Right renal pelvis (tissue), 4 donors: Measurements from ENCODE around the gene RIMKLA. TPM values are rescaled to one million over a fixed set of nuclear protein-coding genes. Genes with fewer than 3 reads are reported as not detected.
A peak's percentile ranks its signal among the peaks of the same experiment; 100 is the strongest.

Source experiments
- DNase-seq, 4 donors: peaks; one replicate each; pipeline ENCODE4 v3.0.0-alpha.2; 2013; ENCODE audit warnings: low read depth in 4 of 4, low spot score in 3 of 4, missing footprints in 1 of 4
- polyA plus RNA-seq, 4 donors: library from polyadenylated mRNA; unstranded; fragments of 120-200 nt; gene quantifications; one replicate each; pipeline ENCODE4 v1.2.1, GENCODE V29; 2013; ENCODE audit not compliant: insufficient read length in 4 of 4

RIMKLA gene
- polyA plus RNA-seq, 4 donors, result 0.34 to 0.64 (median 0.42) TPM

GRCh38 chr1:42370876-42371549 is 9.6 kb upstream of the RIMKLA start:
- DNase-seq, result no peak

- DNase-seq, result no peak
Measured at GRCh38 chr1:42372796-42373195, 7.8 kb upstream of the RIMKLA start.

DNA sequence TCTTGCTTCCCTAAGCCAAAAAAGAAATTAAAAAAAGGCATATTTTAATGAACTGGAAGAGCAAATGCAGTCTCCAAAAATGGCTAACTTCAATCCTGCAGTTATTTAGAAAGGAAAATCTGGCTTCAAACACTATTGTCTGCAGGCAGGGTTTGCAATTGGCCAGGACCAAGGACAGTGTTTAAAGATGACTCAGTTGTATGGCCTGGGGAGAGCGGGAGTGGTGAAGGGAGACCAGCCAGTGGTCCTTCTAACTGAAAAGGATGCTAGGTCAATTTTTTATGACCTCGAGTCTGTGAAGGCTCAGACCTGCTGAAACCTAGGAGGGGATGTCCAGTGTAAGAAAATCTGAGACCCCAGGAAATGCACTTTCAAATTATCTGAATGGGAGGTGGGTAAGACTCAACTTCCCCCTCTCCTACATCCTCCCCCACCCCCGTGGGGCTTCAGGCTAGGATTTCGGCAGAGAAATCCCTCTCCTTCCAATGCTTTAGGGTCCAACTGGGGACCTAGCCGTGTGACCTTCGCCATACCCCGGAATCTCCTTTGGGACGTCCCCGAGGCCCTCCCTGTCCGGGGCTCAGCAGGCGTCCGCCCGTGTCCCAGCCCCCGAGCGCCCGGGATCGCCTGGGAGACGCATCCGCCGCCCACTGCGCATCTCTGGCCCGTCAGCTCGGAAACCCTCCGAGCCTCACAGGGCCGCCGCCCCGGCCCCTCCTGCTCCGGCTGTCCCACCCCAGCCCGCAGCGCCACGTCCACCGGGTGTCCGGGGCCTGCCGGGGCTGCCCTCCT is 602 bp upstream of the RIMKLA start:
- peak in 1 of 4 donors; percentile 2 for DNase-seq

GRCh38 chr1:42381280-42381673 is 685 bp downstream of the RIMKLA start:
- DNase-seq, result no peak

GRCh38 chr1:42385283-42385682 is 4.7 kb downstream of the RIMKLA start:
- DNase-seq, result no peak

DNA sequence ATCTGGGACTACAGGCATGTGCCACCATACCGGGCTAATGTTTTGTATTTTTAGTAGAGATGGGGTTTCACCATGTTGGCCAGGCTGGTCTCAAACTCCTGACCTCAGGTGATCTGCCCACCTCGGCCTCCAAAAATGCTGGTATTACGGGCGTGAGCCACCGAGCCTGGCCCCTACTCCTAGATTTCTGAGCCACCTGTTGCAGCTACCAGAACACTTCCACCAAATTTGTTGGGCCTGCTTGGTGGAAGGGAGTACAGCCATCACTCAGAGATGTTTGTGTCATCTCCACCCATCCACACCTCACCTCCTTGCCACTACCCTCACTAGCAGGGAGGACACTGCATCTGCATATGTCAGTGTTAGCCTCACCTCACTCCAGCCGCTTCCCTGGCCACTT is 5.5 kb downstream of the RIMKLA start:
- DNase-seq, result no peak

DNA sequence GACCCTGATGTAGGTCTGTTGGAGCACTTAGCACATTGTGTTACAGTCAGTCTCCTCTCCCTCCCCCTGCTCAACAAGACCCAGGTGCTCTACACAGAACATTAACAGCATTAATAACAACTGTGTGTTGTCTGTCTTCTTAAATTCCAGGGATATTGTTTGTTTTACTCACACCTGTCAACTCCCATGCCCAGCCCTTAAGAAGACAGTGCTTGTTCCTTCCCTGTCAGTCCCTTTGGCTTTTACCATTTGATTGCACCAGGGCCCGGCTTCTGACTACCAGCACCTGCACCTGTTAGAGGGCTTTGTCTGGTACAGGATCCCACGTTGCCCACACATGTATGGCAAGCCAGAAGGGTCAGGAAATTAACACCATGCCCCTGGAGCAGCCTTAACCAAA is 11.7 kb downstream of the RIMKLA start:
- DNase-seq, result no peak

DNA sequence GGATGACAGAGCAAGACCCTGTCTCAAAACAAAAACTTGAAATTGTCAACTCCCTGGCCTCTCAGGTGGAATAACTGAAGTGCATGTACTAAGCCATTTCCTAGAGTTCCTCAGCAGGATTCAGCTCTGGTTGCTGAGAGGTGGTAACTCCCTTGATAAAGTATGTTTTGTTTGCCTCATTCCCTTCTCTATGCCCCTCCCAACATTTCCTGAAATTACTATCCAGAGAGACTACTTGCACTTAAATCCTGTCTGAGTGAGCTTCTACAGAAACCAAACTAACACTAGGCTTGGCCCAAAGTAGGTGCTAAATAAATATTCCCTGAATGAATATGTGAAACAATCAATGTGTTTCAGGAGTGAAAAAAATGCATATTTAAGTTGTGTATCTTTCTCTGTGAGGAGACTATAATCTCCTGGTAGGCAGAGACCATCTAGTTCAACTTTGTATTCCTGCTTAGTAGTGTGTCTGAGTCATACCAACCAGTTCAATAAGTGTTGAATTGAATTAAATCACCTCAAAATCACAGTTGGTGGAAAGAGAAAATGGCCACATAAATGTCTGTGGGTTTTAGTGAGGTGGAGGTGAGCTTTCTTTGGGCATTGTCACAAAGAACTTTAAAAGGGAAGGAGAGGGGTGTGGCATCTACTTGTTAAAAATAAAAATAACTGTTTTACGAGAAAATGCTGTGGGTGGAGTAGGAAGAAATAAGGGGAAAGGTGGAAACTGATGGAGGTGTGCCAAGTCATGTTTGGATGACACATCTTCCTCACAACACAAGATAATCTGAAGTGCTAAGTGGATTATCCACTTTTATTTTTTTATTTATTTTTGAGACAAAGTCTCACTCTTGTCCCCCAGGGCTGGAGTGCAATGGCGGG is 12.6 kb downstream of the RIMKLA start:
- DNase-seq, result no peak

- DNase-seq, result no peak
Measured at GRCh38 chr1:42399315-42400100, 18.9 kb downstream of the RIMKLA start.

DNA sequence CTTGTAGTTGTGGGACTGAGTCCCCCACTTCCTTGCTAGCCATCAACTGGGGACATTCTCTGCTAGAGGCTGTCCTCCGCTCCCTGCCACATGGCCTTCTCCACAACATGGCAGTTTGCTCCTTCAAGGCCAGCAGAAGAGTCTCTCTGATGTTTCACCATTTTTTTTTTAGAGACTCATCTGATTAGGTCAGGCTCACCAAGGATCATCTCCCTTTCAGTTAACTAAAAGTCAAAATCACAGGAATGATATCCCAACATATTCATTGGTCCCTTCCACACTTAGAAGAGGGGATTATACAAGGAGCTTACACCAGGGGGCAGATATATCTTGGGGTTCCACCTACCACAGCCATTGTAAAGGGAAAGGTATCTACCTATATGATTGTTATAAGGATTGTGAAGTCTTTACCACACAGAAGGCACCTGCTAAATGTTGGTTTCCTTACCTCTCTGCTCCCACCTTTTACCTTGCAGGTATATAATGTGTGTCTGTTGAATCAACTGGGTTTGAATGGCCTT is 23.3 kb downstream of the RIMKLA start:
- no peak for DNase-seq

DNA sequence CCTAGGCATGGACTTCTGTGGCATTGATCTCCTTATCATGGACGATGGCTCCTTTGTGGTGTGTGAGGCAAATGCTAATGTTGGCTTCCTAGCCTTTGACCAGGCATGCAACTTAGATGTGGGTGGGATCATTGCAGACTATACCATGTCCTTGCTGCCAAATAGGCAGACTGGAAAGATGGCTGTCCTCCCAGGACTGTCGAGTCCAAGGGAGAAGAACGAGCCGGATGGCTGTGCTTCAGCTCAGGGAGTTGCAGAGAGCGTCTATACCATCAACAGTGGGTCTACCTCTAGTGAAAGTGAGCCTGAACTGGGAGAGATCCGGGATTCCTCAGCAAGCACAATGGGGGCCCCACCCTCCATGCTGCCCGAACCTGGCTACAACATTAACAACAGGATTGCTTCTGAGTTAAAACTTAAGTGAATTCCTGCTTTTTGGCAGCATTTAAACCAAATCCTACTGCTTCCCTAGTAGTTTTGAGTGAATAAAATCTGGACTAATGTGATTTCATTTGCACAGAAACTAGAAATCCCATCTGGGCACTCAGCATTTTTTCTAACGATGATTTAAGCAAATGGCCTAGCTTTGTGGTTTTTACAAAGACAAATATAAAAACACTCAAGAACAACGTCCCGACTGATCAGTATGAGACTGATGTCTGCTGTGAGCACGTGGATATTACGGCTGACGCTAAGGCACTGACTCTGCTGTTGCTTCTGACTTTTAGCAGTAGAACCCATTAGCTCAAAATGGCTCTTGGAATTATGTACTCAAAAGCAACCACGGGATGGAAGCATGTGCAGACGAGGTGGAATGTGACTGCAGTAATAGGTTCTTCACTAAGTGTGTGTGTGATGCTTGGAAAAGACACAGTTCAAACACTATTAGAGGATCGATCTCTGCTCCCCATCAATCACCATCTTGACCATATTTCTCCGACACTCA is 34.2 kb downstream of the RIMKLA start:
- no peak for DNase-seq

DNA sequence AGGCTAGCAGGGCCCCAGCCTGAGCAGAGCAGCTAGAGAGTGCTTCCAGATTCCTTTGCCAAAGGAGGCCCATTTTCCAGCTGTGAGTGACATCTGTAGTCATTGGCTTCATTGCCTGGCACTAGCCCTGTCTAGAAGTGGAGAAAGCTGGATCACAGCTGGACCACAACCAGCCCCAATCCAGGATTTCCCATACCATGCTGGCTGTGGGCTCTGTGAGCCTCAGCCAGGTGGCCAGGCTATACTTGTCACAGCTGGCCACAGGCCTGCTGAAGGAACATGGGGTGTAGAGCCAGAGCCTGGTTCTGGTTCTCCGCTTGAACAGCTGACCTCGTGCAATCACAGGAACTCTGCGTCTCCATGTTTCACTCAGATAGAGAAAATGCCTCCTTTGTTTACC is 36.6 kb downstream of the RIMKLA start:
- DNase-seq, result no peak

DNA sequence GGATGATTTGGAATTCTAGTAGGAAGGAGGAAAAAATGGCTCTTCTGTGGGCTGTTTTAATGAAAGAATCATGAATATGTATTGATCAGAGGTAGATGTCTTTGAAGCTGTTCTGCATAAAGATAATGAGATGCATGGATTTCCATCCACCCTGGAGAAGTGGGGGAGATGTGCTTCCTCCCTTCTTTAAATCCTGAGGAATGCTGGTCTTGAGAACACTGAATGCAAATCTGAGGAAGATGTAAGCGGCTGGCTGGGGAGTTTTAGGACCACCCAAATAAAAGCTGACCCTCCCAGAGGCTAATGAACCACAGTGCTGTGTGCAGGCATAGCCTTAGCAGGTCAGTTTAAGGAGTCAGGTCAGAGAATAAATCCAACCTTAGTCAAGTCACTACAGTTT is 37.9 kb downstream of the RIMKLA start:
- DNase-seq, result no peak

DNA sequence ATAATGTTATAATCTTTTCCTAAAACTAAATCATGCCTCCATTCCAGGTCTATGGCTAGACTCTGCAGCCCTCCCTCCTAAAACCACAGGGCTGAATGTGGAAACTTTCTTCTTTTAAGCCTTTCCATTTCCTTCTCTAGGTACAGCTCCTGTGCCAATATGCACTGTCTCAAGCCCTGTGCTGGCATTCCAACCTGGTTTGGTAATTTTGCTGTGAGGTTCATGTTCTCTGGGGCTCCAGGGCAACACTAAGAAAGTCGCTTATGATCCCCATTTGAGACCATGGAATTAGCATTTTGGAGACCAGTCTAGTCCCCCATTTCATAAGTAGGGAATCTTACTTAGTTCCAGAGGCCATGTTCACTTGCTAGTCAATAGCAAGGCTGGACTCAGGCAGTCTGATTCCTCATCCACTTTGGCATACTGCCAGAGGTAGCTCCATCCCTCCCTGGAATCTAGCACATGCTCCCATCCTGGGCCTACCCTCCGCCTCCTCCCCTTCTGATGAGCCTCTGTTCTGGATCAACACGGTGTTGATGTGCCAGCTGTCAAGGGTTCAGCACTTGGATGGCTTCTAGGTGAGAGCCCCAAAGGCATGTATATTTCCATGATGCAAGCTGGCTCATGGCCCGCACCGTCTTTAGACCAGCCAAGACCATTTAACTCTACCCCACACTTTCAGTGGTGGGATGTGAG is 38.7 kb downstream of the RIMKLA start:
- no peak for DNase-seq

DNA sequence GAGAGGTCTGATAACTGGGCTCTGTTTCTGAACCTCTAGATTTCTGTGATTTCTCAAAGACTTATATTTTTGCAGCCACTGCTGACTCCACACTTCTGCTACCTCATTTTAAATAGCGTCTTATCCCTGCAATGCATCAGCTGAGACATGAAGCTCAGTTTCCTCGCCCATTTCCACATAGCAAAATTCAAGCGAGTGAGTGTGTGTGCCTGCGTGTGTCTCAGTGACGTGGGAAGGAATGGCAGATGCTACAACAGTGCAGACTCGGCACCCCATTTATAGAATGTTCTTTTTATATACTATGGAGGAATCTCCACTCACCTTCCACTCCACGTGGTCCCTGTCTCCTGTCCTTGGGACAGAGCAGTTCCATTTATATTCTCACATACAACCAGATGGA is 39.5 kb downstream of the RIMKLA start:
- DNase-seq, result no peak

- DNase-seq, result peak; percentile 74 to 87 (median 77)
Measured at GRCh38 chr1:42420911-42421585, 40.5 kb downstream of the RIMKLA start.

- no peak for DNase-seq
Measured at GRCh38 chr1:42422737-42423136, 42.1 kb downstream of the RIMKLA start.

- no peak for DNase-seq
Measured at GRCh38 chr1:42423681-42424080, 43.1 kb downstream of the RIMKLA start.
